Uterus (tissue), 2 donors: ENCODE results near the gene HOXA6.

Source experiments
- POLR2A ChIP-seq, 2 donors: fragments of 450-650 bp; IDR thresholded peaks; one replicate each; pipeline ENCODE4 v1.6.1; 2016; ENCODE audit warnings: antibody characterized with exemption in 2 of 2, mild to moderate bottlenecking in 1 of 2, moderate library complexity in 1 of 2
- TF ChIP-seq, protein P1 (sequence below), 4 experiments: fragments of 200-600 bp in 2 of 4; fragments of 450-650 bp in 2 of 4; sonication (generic) in 2 of 4; IDR thresholded peaks; one replicate each; pipeline ENCODE4 v1.5.1; 2016 to 2019; ENCODE audit warnings: antibody characterized with exemption in 4 of 4, mild to moderate bottlenecking in 2 of 4, moderate library complexity in 1 of 4

- TF ChIP-seq, protein P1, sequence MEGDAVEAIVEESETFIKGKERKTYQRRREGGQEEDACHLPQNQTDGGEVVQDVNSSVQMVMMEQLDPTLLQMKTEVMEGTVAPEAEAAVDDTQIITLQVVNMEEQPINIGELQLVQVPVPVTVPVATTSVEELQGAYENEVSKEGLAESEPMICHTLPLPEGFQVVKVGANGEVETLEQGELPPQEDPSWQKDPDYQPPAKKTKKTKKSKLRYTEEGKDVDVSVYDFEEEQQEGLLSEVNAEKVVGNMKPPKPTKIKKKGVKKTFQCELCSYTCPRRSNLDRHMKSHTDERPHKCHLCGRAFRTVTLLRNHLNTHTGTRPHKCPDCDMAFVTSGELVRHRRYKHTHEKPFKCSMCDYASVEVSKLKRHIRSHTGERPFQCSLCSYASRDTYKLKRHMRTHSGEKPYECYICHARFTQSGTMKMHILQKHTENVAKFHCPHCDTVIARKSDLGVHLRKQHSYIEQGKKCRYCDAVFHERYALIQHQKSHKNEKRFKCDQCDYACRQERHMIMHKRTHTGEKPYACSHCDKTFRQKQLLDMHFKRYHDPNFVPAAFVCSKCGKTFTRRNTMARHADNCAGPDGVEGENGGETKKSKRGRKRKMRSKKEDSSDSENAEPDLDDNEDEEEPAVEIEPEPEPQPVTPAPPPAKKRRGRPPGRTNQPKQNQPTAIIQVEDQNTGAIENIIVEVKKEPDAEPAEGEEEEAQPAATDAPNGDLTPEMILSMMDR (IDR thresholded peaks at IDR 0.05), result no peak
- no peak for TF ChIP-seq POLR2A (IDR thresholded peaks at IDR 0.05)
These were observed 29.6 kb downstream of the HOXA6 start for GRCh38 chr7:27117887-27118491.
